ENCODE measurements around the gene GPR143.

The GPR143 gene

GRCh38 chrX:9681011-9681410 is 84.6 kb downstream of the GPR143 start:
- in situ Hi-C loops (cut with HindIII; ENCODE audit: low sequenced_read_pairs), result no loop called here
- DNase-seq (ENCODE audit: low read depth, low spot score), result no peak
- TF ChIP-seq CTCF (IDR thresholded peaks at IDR 0.05; ENCODE audit: low read depth, low read length), result no peak
- H3K4me3 ChIP-seq (ENCODE audit: low read depth, low read length), result no peak overlapping the region

- no peak for DNase-seq (ENCODE audit: low read depth, low spot score)
- in situ Hi-C loops (cut with HindIII; ENCODE audit: low sequenced_read_pairs), result no loop called here
- TF ChIP-seq CTCF (IDR thresholded peaks at IDR 0.05; ENCODE audit: low read depth, low read length), result no peak
- no peak overlapping the region for H3K4me3 ChIP-seq (ENCODE audit: low read depth, low read length)
These were observed 87.3 kb downstream of the GPR143 start for GRCh38 chrX:9678215-9678965.

GRCh38 chrX:9677098-9677739 is 88.4 kb downstream of the GPR143 start:
- in situ Hi-C loops (cut with HindIII; ENCODE audit: low sequenced_read_pairs), result no loop called here
- TF ChIP-seq CTCF (IDR thresholded peaks at IDR 0.05; ENCODE audit: low read depth, low read length), result no peak
- no peak overlapping the region for H3K4me3 ChIP-seq (ENCODE audit: low read depth, low read length)
- DNase-seq (ENCODE audit: low read depth, low spot score), result peak; percentile 39

GRCh38 chrX:9676738-9677097 is 88.9 kb downstream of the GPR143 start:
- in situ Hi-C loops (cut with HindIII; ENCODE audit: low sequenced_read_pairs), result no loop called here
- no peak overlapping the region for H3K4me3 ChIP-seq (ENCODE audit: low read depth, low read length)
- DNase-seq (ENCODE audit: low read depth, low spot score), result no peak

GRCh38 chrX:9676306-9676705 is 89.3 kb downstream of the GPR143 start:
- TF ChIP-seq CTCF (IDR thresholded peaks at IDR 0.05; ENCODE audit: low read depth, low read length), result no peak
- in situ Hi-C loops (cut with HindIII; ENCODE audit: low sequenced_read_pairs), result no loop called here
- DNase-seq (ENCODE audit: low read depth, low spot score), result peak; percentile 19
- no peak overlapping the region for H3K4me3 ChIP-seq (ENCODE audit: low read depth, low read length)

More at GRCh38 chrX:9676738-9677097, 88.9 kb downstream of the GPR143 start:
- no peak for TF ChIP-seq CTCF (IDR thresholded peaks at IDR 0.05; ENCODE audit: low read depth, low read length)

Measured in astrocyte of the spinal cord (primary cell).